ENCODE data around the gene ACSM6. TPM values are rescaled to one million over a fixed set of nuclear protein-coding genes. Genes with fewer than 3 reads are reported as not detected.

ACSM6 gene
- total RNA-seq, 6 donors from 2014 or later = not detected

DNA sequence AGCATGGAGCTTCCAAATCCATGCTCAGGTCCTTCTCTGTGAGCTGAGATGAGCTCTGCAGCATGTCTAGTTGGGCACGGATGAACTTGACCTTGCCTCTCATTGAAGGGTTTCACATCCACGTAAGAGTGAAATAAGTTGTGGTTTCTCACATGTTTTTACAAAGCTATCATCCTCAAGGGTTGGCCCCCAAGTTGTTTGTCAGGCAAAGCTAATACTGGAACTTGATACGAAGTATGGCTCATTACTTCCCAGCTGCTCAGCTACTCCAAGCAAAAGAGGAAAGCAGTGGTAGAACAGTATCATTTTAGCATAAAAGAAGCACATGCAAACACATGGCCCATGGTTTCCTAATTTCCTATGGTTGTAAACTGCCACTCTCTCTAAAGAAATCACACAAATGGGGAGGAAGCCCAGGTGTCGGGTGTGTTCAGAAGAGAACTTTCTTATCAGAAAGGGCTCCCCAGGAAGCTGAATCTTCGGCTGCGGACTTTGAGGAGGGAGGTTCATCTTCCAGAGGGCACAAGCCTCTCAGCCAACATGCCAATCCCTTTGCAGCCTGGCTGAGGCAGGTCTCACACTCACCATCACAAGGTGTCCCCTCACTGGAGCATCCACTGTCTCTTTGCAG lies 51.5 kb downstream of the ACSM6 start:
- Histone ChIP-seq H3K4me1 (peaks cover 18 to 40% (median 27%) of the 10 kb centered on the region in 4 donors), H3K27me3 (no peaks in the 10 kb centered on the region), H3K4me3 (no peak overlapping the region), H3K27ac (peak overlapping the region in 2 of 4 donors; percentile 3 to 82), H3K9me3 (no peaks in the 10 kb centered on the region), H3K36me3 (peaks cover 0 to 93% (median 36%) of the 10 kb centered on the region in 4 donors)
- ATAC-seq (ENCODE audit: low FRiP score in 2 of 2) (no peak), DNase-seq (no peak)
- TF ChIP-seq POLR2AphosphoS5 (IDR thresholded peaks at IDR 0.05) (no peak), POLR2A (IDR thresholded peaks at IDR 0.05) (no peak), CTCF (IDR thresholded peaks at IDR 0.05) (no peak), EP300 (IDR thresholded peaks at IDR 0.05) (no peak)
- WGBS, 2 donors = 58 to 84% methylated on average over 6 of the region's 6 CpGs

DNA sequence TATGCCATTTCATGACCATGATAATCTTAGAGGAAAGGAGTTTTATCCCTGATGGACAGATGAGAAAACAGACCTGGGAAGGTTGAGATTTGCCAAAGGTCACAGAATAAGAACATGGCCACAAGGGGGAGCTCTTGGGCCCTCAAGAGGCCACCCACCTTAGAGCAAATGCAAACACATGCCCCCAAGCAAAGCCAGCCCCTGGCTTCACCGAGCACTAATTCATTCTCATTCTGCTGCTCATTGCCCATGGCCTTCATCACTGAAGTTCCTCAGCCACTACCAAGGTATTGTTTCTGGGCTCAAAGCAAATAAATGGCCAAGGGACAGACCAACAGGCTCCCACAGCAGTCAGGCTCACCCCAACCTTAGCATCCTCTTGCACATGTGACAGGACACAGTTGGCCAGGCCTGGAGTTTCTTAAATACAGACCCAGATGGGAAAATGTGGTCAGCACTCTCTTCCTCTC lies 52.6 kb downstream of the ACSM6 start:
- 7 to 10% methylated on average over 1 of the region's 1 CpG for WGBS, 2 donors
- peak in 1 of 2 donors; percentile 69 for DNase-seq
- Histone ChIP-seq H3K27me3 (no peaks in the 10 kb centered on the region), H3K9me3 (no peaks in the 10 kb centered on the region), H3K4me3 (no peak overlapping the region), H3K27ac (peak overlapping the region; percentile 8 to 82 (median 72)), H3K4me1 (peaks cover 17 to 36% (median 27%) of the 10 kb centered on the region in 4 donors), H3K36me3 (peaks cover 0 to 93% (median 39%) of the 10 kb centered on the region in 4 donors)
- peak; percentile 71 to 82 for ATAC-seq (ENCODE audit: low FRiP score in 2 of 2)
- peak; percentile 60 to 78 (median 72) for TF ChIP-seq CTCF (IDR thresholded peaks at IDR 0.05)
- no peak for TF ChIP-seq POLR2AphosphoS5 (IDR thresholded peaks at IDR 0.05)

GRCh38 chr10:95247200-95247880 lies 53.3 kb downstream of the ACSM6 start:
- Histone ChIP-seq H3K36me3 (peaks cover 0 to 91% (median 38%) of the 10 kb centered on the region in 4 donors), H3K27ac (peak overlapping the region; percentile 55 to 82 (median 72))
- WGBS, 2 donors = 47 to 54% methylated on average over 6 of the region's 6 CpGs

GRCh38 chr10:95247881-95248583 lies 54.0 kb downstream of the ACSM6 start:
- no peaks in the 10 kb centered on the region for H3K9me3 ChIP-seq
- peaks cover 0 to 84% (median 35%) of the 10 kb centered on the region in 4 donors for H3K36me3 ChIP-seq
- 89 to 94% methylated on average over 7 of the region's 7 CpGs for WGBS, 2 donors
- ATAC-seq (ENCODE audit: low FRiP score in 2 of 2) (peak in 1 of 2 donors; percentile 2), DNase-seq (no peak)
- TF ChIP-seq POLR2AphosphoS5 (IDR thresholded peaks at IDR 0.05) (peak in 1 of 2 donors; percentile 8), POLR2A (IDR thresholded peaks at IDR 0.05) (no peak), EP300 (IDR thresholded peaks at IDR 0.05) (no peak), CTCF (IDR thresholded peaks at IDR 0.05) (no peak)
- H3K27me3 ChIP-seq = no peaks in the 10 kb centered on the region
- no peak overlapping the region for H3K4me3 ChIP-seq
- peak overlapping the region; percentile 55 to 82 (median 72) for H3K27ac ChIP-seq
- H3K4me1 ChIP-seq = peaks cover 12 to 36% (median 28%) of the 10 kb centered on the region in 4 donors

More at GRCh38 chr10:95247200-95247880, 53.3 kb downstream of the ACSM6 start:
- Histone ChIP-seq H3K4me1 (peaks cover 12 to 36% (median 28%) of the 10 kb centered on the region in 4 donors), H3K27me3 (no peaks in the 10 kb centered on the region), H3K9me3 (no peaks in the 10 kb centered on the region), H3K4me3 (no peak overlapping the region)
- no peak for TF ChIP-seq CTCF (IDR thresholded peaks at IDR 0.05)
- ATAC-seq (ENCODE audit: low FRiP score in 2 of 2) (peak in 1 of 2 donors; percentile 63), DNase-seq (no peak)

All from upper lobe of left lung (tissue), 6 donors.